ENCODE results near the gene MEAK7.

The MEAK7 gene

DNA sequence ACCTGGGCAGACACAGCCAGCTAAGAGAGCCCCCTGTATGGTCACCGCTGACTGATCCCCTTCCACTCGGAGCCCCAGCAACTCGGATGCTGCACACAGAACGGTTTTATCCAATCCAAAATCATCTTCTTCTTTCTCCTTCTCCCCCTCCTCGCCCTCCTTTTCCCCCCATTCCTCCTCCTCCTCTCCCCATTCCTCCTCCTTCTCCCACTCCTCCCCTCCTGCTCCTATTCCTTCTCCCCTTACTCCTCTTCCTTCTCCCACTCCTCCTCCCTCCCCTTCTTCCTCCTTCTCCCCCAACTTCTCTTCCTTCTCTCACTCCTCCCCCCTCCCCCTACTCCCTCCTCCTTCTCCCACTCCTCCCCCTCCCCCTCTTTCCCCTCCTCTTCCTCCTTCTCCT, 30.4 kb upstream of the MEAK7 start:
- TF ChIP-seq, protein P1, sequence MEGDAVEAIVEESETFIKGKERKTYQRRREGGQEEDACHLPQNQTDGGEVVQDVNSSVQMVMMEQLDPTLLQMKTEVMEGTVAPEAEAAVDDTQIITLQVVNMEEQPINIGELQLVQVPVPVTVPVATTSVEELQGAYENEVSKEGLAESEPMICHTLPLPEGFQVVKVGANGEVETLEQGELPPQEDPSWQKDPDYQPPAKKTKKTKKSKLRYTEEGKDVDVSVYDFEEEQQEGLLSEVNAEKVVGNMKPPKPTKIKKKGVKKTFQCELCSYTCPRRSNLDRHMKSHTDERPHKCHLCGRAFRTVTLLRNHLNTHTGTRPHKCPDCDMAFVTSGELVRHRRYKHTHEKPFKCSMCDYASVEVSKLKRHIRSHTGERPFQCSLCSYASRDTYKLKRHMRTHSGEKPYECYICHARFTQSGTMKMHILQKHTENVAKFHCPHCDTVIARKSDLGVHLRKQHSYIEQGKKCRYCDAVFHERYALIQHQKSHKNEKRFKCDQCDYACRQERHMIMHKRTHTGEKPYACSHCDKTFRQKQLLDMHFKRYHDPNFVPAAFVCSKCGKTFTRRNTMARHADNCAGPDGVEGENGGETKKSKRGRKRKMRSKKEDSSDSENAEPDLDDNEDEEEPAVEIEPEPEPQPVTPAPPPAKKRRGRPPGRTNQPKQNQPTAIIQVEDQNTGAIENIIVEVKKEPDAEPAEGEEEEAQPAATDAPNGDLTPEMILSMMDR (IDR thresholded peaks at IDR 0.05; ENCODE audit: control extremely low read depth, extremely low read depth, low read depth, missing control alignments), result no peak
- POLR2A ChIA-PET, result no interaction called here
- DNase-seq (ENCODE audit: extremely low spot score), result no peak
- CTCF ChIA-PET, result interaction anchor here (0.7 kb wide), 1 partner anchor 28 kb away, joined by 4 read pairs; no protein-coding TSS in a partner anchor

DNA sequence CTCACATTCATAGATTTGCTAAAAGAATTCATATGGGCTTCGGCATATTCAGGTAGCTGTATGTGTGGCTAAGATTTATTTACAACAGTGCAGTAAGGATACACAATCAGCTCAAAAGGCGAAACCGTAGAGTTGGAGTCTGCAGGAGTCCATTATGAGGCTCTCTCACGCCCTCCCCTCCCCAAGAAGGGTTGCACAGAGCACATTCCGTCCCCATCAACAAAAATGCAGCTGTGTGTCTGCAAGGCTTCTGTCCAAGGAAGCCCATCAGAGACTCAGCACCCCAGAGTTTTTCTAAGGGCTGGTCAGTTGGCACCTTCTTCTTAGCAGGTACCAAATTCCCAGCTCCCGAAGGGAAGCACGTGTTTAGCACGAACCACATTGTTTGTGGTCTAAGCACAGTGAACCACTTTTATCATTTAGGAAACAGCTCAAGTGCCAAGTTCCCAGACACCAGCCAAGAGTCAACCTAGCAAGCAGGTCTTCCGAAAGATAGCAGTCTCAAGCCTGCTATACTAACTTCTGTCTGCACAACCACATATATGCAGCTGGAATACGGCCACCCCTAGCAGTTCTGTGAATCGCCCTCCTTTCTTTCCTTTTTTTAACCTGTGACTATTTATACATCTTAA, 28.5 kb upstream of the MEAK7 start:
- TF ChIP-seq, protein P1 (IDR thresholded peaks at IDR 0.05; ENCODE audit: control extremely low read depth, extremely low read depth, low read depth, missing control alignments), result no peak
- POLR2A ChIA-PET, result no interaction called here
- DNase-seq (ENCODE audit: extremely low spot score), result no peak
- CTCF ChIA-PET, result interaction anchor here (2.1 to 2.4 kb wide), 2 partner anchors 22 to 27 kb away, joined by 6 to 8 read pairs; no protein-coding TSS in a partner anchor

DNA sequence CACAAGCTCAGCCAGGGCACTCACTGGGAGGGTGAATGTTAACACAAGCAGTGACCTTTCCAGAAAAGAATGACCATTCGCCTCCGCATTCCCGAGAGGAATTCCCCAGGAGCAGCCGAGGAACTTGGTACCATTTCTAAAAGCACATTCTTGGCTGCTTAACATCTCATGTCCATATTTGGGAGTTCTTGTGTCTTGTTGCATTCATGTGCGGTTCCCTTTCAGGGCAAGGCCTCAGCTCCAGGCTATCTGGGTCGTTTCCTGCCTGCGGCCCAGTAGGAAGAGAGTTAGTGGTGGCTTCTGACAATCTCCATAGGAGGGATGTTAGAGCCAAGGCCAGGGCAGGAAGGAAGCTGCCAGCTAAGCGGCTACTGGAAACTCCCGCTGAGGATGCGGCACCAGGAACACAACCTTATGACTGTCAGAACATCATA, 27.8 kb upstream of the MEAK7 start:
- DNase-seq (ENCODE audit: extremely low spot score), result no peak
- TF ChIP-seq, protein P1 (IDR thresholded peaks at IDR 0.05; ENCODE audit: control extremely low read depth, extremely low read depth, low read depth, missing control alignments), result no peak
- ChIA-PET POLR2A (no interaction called here), CTCF (interaction anchor here (1.0 to 2.4 kb wide), 4 partner anchors 12 to 29 kb away, joined by 3 to 8 read pairs (median 5); no protein-coding TSS in a partner anchor)

DNA sequence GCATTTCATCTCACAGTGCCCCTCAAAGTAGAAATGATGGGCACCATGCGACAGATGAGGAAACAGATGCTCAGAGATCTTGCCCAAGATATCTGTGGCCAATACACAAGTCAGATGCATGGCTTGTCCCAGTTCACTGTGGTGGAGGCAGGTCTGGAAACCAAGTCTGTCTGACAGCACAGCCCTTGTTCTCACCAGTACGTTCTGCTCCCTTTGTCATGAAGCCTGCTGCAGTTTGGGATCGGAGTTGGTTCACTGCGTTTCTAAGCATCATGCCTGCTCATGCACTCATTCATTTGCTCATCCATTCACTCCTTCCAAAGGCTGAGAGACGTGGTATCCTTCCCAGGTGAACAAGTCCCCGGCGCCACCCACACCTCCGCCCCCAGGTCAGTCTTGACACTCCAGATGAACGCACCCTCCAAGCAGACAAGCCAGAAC, 27.2 kb upstream of the MEAK7 start:
- POLR2A ChIA-PET, result no interaction called here
- no peak for DNase-seq (ENCODE audit: extremely low spot score)
- TF ChIP-seq, protein P1 (IDR thresholded peaks at IDR 0.05; ENCODE audit: control extremely low read depth, extremely low read depth, low read depth, missing control alignments), result no peak
- CTCF ChIA-PET, result interaction anchor here (1.0 to 2.4 kb wide), 4 partner anchors 12 to 29 kb away, joined by 3 to 8 read pairs (median 5); no protein-coding TSS in a partner anchor

DNA sequence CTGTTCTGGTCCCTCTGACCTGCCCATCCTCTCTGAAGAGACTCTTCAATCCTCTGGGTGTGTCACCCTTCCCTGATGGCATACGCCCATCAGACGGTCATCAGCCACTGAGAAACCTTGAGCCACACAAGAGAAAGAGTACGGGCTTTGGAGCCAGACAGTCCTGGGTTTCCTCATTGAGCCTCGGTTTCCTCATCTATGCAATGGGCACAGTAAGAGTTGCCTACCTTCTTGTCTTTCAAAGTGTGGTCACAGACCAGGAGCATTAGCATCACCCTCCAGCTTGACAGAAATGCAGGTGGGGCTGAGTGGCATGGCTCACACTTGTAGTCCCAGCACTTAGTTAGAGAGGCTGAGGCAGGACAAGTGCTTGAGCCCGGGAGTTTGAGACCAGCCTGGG, 26.1 kb upstream of the MEAK7 start:
- TF ChIP-seq, protein P1 (IDR thresholded peaks at IDR 0.05; ENCODE audit: control extremely low read depth, extremely low read depth, low read depth, missing control alignments), result no peak
- POLR2A ChIA-PET, result no interaction called here
- CTCF ChIA-PET, result interaction anchor here (1.3 to 1.6 kb wide), 2 partner anchors 16 to 18 kb away, joined by 4 read pairs; no protein-coding TSS in a partner anchor

DNA sequence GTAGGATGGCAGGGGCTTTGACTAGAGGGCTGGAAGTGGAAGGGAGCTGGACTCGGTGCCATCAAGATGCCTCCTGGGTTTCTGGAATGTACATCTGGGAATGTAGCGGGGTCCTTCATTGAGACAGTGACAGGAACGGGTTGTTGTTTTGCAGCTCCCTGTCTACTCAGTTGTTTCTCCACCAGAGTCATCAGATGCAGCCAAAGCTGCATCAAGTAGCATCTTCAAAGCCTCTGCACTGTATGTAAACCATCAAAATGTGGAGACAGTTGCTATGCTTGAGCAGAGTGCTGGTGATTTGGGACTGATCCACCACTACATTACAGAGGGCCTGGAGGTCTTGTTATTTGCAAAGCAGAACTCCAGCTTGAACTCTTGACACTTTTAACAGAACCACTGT, 25.1 kb upstream of the MEAK7 start:
- no peak for DNase-seq (ENCODE audit: extremely low spot score)
- CTCF ChIA-PET, result interaction anchor here (1.3 to 2.1 kb wide), 5 partner anchors 8 to 24 kb away, joined by 3 to 8 read pairs (median 4); no protein-coding TSS in a partner anchor
- TF ChIP-seq, protein P1 (IDR thresholded peaks at IDR 0.05; ENCODE audit: control extremely low read depth, extremely low read depth, low read depth, missing control alignments), result no peak
- POLR2A ChIA-PET, result no interaction called here

More for the DNA sequence above, 26.1 kb upstream of the MEAK7 start:
- no peak for DNase-seq (ENCODE audit: extremely low spot score)
